ENCODE measurements around the gene ADARB1.

ADARB1 gene

DNA sequence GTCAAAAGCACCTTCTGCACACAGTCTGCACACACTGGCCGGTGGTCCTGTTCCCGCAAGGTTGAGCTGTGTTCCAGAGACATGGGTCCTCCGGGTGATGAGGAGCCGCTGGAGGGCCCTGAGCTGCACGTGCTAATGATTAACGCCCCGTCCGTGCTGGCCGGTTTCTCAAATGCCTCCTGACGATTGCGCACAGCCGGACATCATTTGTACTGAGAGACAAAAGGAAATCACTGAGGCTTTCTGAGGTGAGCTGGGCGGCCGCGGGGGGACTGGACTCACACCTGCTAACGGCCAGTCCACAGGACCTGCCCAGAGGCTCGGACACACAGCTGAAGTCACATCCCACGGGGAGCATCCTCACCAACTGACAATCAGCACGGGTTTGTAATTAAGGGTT lies 184.1 kb downstream of the ADARB1 start:
- no peak for DNase-seq

GRCh38 chr21:45259206-45259840 lies 184.9 kb downstream of the ADARB1 start:
- DNase-seq: no peak

DNA sequence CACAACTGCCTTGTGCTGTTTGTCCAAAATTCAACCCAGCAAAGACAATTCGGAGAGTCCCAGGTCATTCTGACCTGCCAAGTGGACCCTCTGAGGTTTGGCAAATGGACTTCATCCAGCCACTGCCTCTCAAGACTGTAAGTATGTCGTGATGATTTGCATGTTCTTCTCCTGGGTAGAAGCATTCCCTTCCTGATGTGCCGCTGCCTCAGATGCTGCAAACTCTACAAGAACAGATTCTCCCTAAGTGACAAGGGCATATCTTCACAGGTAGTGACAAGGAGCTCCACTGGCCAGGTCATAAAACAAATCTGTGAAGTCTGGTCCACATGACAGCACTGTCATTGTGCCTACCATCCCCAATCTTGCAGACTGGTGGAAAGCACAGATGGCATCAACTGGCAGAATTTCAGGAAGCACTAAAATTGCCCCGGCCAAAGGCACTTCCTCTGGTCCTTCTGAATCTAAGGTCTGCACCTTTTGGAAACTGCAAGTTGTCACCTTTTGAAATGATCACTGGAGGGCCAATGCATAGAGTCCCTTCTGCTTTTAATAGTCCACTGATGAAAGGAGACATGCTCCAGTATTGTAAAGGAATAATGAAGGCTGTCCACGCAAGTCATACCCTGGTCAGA lies 185.9 kb downstream of the ADARB1 start:
- no peak for DNase-seq

- DNase-seq: no peak
Observed at GRCh38 chr21:45261093-45261492, 186.7 kb downstream of the ADARB1 start.

- DNase-seq: no peak
Observed at GRCh38 chr21:45262041-45262581, 187.7 kb downstream of the ADARB1 start.

- DNase-seq: no peak
Observed at GRCh38 chr21:45262616-45263015, 188.2 kb downstream of the ADARB1 start.

GRCh38 chr21:45263534-45263933 lies 189.2 kb downstream of the ADARB1 start:
- DNase-seq: no peak

DNA sequence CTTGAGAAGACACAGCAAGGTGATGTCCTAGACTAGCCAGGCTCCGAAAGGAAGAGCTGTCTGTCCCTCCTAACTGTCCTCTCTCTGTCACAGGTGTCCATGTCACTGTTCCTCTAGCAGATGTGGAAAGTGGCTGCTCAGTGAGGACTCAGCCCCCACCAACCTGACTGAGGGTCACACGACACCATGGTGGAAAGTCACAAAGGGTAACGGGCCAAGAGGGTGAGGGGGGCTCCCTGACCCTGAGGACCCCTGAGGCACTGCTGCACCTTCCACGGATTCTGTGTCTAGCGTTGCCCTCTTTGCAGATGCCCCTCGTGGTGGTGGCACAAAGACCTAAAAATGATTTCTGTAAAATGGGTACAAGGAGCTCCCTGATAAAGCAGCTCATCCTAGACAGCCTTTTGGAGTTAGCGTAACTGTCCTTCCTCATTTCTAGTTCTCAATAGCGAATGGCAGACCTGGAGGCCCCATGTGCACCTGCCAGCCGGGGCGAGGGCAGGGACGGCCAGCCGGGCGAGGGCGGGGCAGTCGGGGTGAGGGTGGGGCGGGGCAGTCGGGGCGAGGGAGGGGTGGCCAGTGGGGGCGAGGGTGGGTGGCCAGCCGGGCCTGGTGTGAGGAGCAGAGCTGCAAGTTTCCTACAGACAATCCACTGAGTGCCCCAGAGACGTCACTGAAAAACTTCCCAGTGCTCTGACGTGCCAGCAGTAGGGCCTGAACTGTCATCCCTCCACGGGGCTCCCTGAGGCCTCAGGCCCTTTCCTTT lies 189.9 kb downstream of the ADARB1 start:
- DNase-seq: no peak

DNA sequence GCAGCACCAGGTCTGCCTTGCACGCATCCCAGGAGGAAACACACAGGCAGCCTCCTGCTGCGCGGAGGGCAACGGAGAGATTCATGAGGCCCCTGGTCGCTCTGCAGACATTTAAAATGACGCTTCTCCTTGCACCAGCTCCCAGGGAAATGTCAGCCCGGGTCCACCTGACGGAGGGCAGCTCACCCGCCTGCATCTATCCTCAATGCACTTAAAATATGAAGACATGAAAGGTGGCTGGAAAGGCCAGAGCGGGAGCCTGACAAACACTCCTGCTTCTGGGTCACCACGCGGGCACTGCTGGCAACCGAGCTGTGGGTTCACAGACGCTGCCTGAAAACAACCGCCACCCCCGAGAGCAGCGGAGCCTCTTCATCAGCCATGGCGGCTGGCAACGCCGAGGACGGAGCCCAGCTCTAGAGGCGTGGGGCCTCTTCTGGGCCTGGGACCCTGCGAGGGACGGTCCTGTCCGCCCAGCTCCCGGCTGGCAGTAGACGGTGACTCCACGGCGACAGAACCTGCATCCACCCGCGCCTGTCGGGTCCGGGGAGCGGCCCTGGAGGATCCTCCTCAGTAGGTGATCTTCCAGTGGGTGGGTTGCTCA lies 190.6 kb downstream of the ADARB1 start:
- no peak for DNase-seq

GRCh38 chr21:45265721-45266517 lies 191.5 kb downstream of the ADARB1 start:
- DNase-seq: no peak

- no peak for DNase-seq
Observed at GRCh38 chr21:45266518-45267389, 192.4 kb downstream of the ADARB1 start.

DNA sequence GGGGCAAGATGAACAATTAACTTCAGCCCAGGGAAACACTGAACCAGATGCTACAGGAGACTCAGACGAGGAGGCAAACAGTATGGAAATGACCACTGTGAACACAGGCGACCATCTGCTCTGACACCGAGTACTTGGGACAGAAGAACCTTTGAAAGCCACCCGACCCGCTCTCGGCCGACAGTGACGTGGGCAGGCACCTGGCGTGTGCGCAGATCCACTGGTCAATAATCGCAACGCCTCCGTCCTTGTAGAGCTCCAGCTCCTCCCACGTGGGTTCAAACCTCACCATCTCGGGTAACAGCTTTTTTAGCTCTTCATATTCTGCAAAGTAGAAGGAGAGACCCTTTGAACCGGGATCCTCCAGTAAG lies 193.0 kb downstream of the ADARB1 start:
- DNase-seq: no peak

GRCh38 chr21:45269861-45270260 lies 195.5 kb downstream of the ADARB1 start:
- no peak for DNase-seq

DNA sequence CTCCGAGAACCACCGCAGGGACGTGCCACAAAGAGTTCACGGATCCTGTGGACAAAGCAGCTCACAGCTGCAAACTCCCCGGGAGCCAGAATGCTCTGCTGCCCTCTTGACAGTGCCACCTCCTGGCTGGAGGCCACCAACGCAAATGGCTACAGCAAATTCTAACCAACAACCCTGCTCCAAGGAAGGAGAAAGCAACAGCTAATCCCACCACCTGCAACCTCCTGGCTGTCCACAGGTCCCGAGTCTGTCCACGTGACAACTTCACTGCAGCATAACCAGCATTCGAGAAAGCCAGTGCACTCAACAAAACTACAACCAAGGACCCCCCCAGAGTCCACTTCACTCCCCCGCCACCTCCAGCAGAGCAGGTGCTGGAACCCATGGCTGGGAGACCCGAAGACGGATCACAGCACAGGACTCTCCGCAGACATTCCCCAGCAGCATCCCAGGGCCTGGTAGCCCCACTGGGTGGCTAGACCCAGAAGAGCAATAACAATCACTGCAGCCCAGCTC lies 196.0 kb downstream of the ADARB1 start:
- no peak for DNase-seq

All from KG1 (cell line).